Measurements from ENCODE around the gene LMNTD1.

GRCh38 chr12:25447046-25447445 lies 106.0 kb downstream of the LMNTD1 start:
- TF ChIP-seq CTCF (IDR thresholded peaks at IDR 0.05) (no peak), EP300 (IDR thresholded peaks at IDR 0.05) (no peak), POLR2AphosphoS5 (IDR thresholded peaks at IDR 0.05) (no peak), POLR2A (IDR thresholded peaks at IDR 0.05) (no peak)

Data from stomach (tissue), 4 donors.